ENCODE data around the gene ZFYVE1. TPM values are rescaled to one million over a fixed set of nuclear protein-coding genes. Genes with fewer than 3 reads are reported as not detected.

The ZFYVE1 gene
- total and polyA plus RNA-seq, 7 donors = 5.3 to 17.9 (median 17.4) TPM

GRCh38 chr14:72925171-72925759 lies 101.6 kb downstream of the ZFYVE1 start:
- no peaks in the 10 kb centered on the region for H3K27me3 ChIP-seq (ENCODE audit: insufficient read depth in 3 of 3, low read length in 2 of 3)
- DNase-seq (no peak), ATAC-seq (no peak)
- H3K36me3 ChIP-seq (ENCODE audit: insufficient read depth in 1 of 2, low read depth in 1 of 2) = no peaks in the 10 kb centered on the region
- H3K4me1 ChIP-seq = no peaks in the 10 kb centered on the region
- no peak for TF ChIP-seq CTCF (IDR thresholded peaks at IDR 0.05)
- WGBS, 3 donors = 88 to 90% (median 90%) methylated on average over 22 of the region's 22 CpGs
- peak overlapping the region; percentile 95 for H3K4me3 ChIP-seq
- intact Hi-C loops (cut with DNase I) = no loop called here
- H3K9me3 ChIP-seq = no peaks in the 10 kb centered on the region
- H3K27ac ChIP-seq = peak overlapping the region; percentile 85

GRCh38 chr14:72924337-72924736 lies 102.6 kb downstream of the ZFYVE1 start:
- TF ChIP-seq CTCF (IDR thresholded peaks at IDR 0.05) = no peak
- Histone ChIP-seq H3K4me1 (no peaks in the 10 kb centered on the region), H3K27ac (no peak overlapping the region), H3K36me3 (ENCODE audit: insufficient read depth in 1 of 2, low read depth in 1 of 2) (no peaks in the 10 kb centered on the region), H3K27me3 (ENCODE audit: insufficient read depth in 3 of 3, low read length in 2 of 3) (no peaks in the 10 kb centered on the region), H3K4me3 (no peak overlapping the region), H3K9me3 (no peaks in the 10 kb centered on the region)
- intact Hi-C loops (cut with DNase I) = no loop called here
- ATAC-seq = no peak
- 58 to 70% (median 59%) methylated on average over 5 of the region's 5 CpGs for WGBS, 3 donors
- DNase-seq = peak in 1 of 2 donors; percentile 31

- H3K27me3 ChIP-seq (ENCODE audit: insufficient read depth in 3 of 3, low read length in 2 of 3) = no peaks in the 10 kb centered on the region
- no peak overlapping the region for H3K4me3 ChIP-seq
- no peak for TF ChIP-seq CTCF (IDR thresholded peaks at IDR 0.05)
- H3K27ac ChIP-seq = no peak overlapping the region
- ATAC-seq (no peak), DNase-seq (no peak)
- no peaks in the 10 kb centered on the region for H3K36me3 ChIP-seq (ENCODE audit: insufficient read depth in 1 of 2, low read depth in 1 of 2)
- intact Hi-C loops (cut with DNase I) = no loop called here
- H3K4me1 ChIP-seq = no peaks in the 10 kb centered on the region
- H3K9me3 ChIP-seq = no peaks in the 10 kb centered on the region
These were observed 105.5 kb downstream of the ZFYVE1 start for GRCh38 chr14:72921396-72921795.

- no peak for DNase-seq
- Histone ChIP-seq H3K27ac (no peak overlapping the region), H3K9me3 (no peaks in the 10 kb centered on the region), H3K27me3 (ENCODE audit: insufficient read depth in 3 of 3, low read length in 2 of 3) (no peaks in the 10 kb centered on the region), H3K36me3 (ENCODE audit: insufficient read depth in 1 of 2, low read depth in 1 of 2) (no peaks in the 10 kb centered on the region), H3K4me1 (no peaks in the 10 kb centered on the region), H3K4me3 (no peak overlapping the region)
- WGBS, 3 donors = 78 to 85% (median 79%) methylated on average over 2 of the region's 2 CpGs
- no peak for TF ChIP-seq CTCF (IDR thresholded peaks at IDR 0.05)
- intact Hi-C loops (cut with DNase I) = no loop called here
- ATAC-seq = no peak
These were observed 106.9 kb downstream of the ZFYVE1 start for GRCh38 chr14:72920008-72920407.

Other genes with a start within 250 kb of the ZFYVE1 start
- 10 to 100 TPM; 19.4 to 25.3 (median 23.1) TPM for gene DPF3, start 133.0 kb downstream of the ZFYVE1 start, total RNA-seq
- gene DPF3, start 133.0 kb downstream of the ZFYVE1 start, polyA plus RNA-seq = 10 to 100 TPM in 2 of 3 donors, 1 to 10 TPM in 1; 2.3 to 14.9 (median 10.2) TPM
- 10 to 100 TPM; 14.3 to 26.0 (median 18.3) TPM for gene DCAF4, start 100.6 kb downstream of the ZFYVE1 start, total RNA-seq
- 10 to 100 TPM; 11.1 to 21.4 (median 14.2) TPM for gene DCAF4, start 100.6 kb downstream of the ZFYVE1 start, polyA plus RNA-seq
- gene RBM25, start 31.4 kb upstream of the ZFYVE1 start, total RNA-seq = 10 to 100 TPM; 31.1 to 50.2 (median 41.0) TPM
- 10 to 100 TPM; 19.2 to 48.9 (median 34.4) TPM for gene RBM25, start 31.4 kb upstream of the ZFYVE1 start, polyA plus RNA-seq
- 10 to 100 TPM; 16.5 to 27.4 (median 20.5) TPM for gene PSEN1, start 109.4 kb upstream of the ZFYVE1 start, total RNA-seq
- 10 to 100 TPM; 14.2 to 32.5 (median 19.1) TPM for gene PSEN1, start 109.4 kb upstream of the ZFYVE1 start, polyA plus RNA-seq
- gene PAPLN, start 210.4 kb upstream of the ZFYVE1 start, total RNA-seq = under 1 TPM; 0.26 to 0.79 (median 0.50) TPM
- gene PAPLN, start 210.4 kb upstream of the ZFYVE1 start, polyA plus RNA-seq = under 1 TPM; 0.38 to 0.52 (median 0.44) TPM

All from psoas muscle (tissue), 8 donors.